Osteocyte (in vitro differentiated cells): ENCODE results near the gene NPR2. TPM values are rescaled to one million over a fixed set of nuclear protein-coding genes. Genes with fewer than 3 reads are reported as not detected.

Experiments
- DNase-seq: peaks from one replicate; pipeline ENCODE4 v3.0.0; 2021; ENCODE audit warnings: mixed read lengths; ENCODE audit not compliant: unreplicated experiment; ENCODE audit errors: extremely low spot score
- H3K27ac Mint-ChIP-seq: one replicate; pipeline ENCODE4 v1.8.0; 2021; ENCODE audit warnings: mild to moderate bottlenecking, mixed read lengths; ENCODE audit not compliant: unreplicated experiment
- H3K27me3 Mint-ChIP-seq: one replicate; pipeline ENCODE4 v1.8.0; 2021; ENCODE audit warnings: mixed read lengths; ENCODE audit not compliant: unreplicated experiment
- H3K36me3 Mint-ChIP-seq: one replicate; pipeline ENCODE4 v1.8.0; 2021; ENCODE audit warnings: mixed read lengths; ENCODE audit not compliant: unreplicated experiment
- H3K4me1 Mint-ChIP-seq: one replicate; pipeline ENCODE4 v1.8.0; 2021; ENCODE audit warnings: mixed read lengths; ENCODE audit not compliant: unreplicated experiment
- H3K4me3 Mint-ChIP-seq: one replicate; pipeline ENCODE4 v1.8.0; 2021; ENCODE audit warnings: mild to moderate bottlenecking, moderate library complexity, mixed read lengths; ENCODE audit not compliant: unreplicated experiment
- H3K9me3 Mint-ChIP-seq: one replicate; pipeline ENCODE4 v1.8.0; 2021; ENCODE audit warnings: mixed read lengths; ENCODE audit not compliant: unreplicated experiment
- CTCF ChIP-seq: fragments of 200-600 bp; sonication (generic); IDR thresholded peaks from 2 replicates; pipeline ENCODE4 v1.5.0; 2021; ENCODE audit warnings: antibody characterized with exemption, mild to moderate bottlenecking, moderate library complexity
- long read RNA-seq: library from polyadenylated mRNA; unstranded; transcript quantifications from one replicate; pipeline ENCODE4 v2.0.0, GENCODE V29; 2021
- total RNA-seq: library from RNA; stranded (reverse); gene quantifications from 2 replicates; pipeline ENCODE4 v1.2.1, GENCODE V29; 2021

The NPR2 gene
- 26.8 and 28.1 TPM in 2 replicates for total RNA-seq
- long read RNA-seq, partial matches to known transcripts: 5 of 8 reads
- long read RNA-seq, other reads (novel, unspliced or antisense): 3 of 8 reads

GRCh38 chr9:35791297-35791921, at the start of gene NPR2:
NPR2 (plus strand) TSS chr9:35791591; CDS start chr9:35792409, 818 bp downstream.
- no peak for DNase-seq
- no peaks in the 10 kb centered on the region for H3K9me3 Mint-ChIP-seq
- peaks cover under 1% of the 10 kb centered on the region for H3K27me3 Mint-ChIP-seq
- H3K4me3 Mint-ChIP-seq: peak within 1 kb of the TSS; percentile 72
- H3K4me1 Mint-ChIP-seq: peaks cover 37% of the 10 kb centered on the region
- no peak for TF ChIP-seq CTCF
- H3K36me3 Mint-ChIP-seq: peaks cover 2% of the 10 kb centered on the region
- peak within 1 kb of the TSS; percentile 73 for H3K27ac Mint-ChIP-seq

- peaks cover 55% of the 10 kb centered on the region for H3K36me3 Mint-ChIP-seq
- peaks cover 18% of the 10 kb centered on the region for H3K4me1 Mint-ChIP-seq
- no peak for DNase-seq
- H3K27ac Mint-ChIP-seq: no peak overlapping the region
- no peak overlapping the region for H3K4me3 Mint-ChIP-seq
- H3K9me3 Mint-ChIP-seq: no peaks in the 10 kb centered on the region
- TF ChIP-seq CTCF: no peak
- no peaks in the 10 kb centered on the region for H3K27me3 Mint-ChIP-seq
Measured at GRCh38 chr9:35741740-35742139, 49.7 kb upstream of the NPR2 start.

- H3K9me3 Mint-ChIP-seq: no peaks in the 10 kb centered on the region
- no peak for DNase-seq
- H3K36me3 Mint-ChIP-seq: peaks cover 42% of the 10 kb centered on the region
- no peak overlapping the region for H3K4me3 Mint-ChIP-seq
- H3K4me1 Mint-ChIP-seq: peaks cover 30% of the 10 kb centered on the region
- H3K27ac Mint-ChIP-seq: no peak overlapping the region
- no peak for TF ChIP-seq CTCF
- H3K27me3 Mint-ChIP-seq: no peaks in the 10 kb centered on the region
Measured at GRCh38 chr9:35743452-35743851, 47.9 kb upstream of the NPR2 start.

- Mint-ChIP-seq H3K4me3 (no peak overlapping the region), H3K27me3 (no peaks in the 10 kb centered on the region), H3K4me1 (peaks cover 30% of the 10 kb centered on the region), H3K36me3 (peaks cover 36% of the 10 kb centered on the region), H3K9me3 (no peaks in the 10 kb centered on the region), H3K27ac (no peak overlapping the region)
- TF ChIP-seq CTCF: no peak
- DNase-seq: no peak
Measured at GRCh38 chr9:35743880-35744518, 47.4 kb upstream of the NPR2 start.

GRCh38 chr9:35745569-35745968, 45.8 kb upstream of the NPR2 start:
- peak overlapping the region; percentile 90 for H3K4me3 Mint-ChIP-seq
- H3K9me3 Mint-ChIP-seq: no peaks in the 10 kb centered on the region
- TF ChIP-seq CTCF: no peak
- H3K4me1 Mint-ChIP-seq: peaks cover 41% of the 10 kb centered on the region
- DNase-seq: no peak
- no peaks in the 10 kb centered on the region for H3K27me3 Mint-ChIP-seq
- H3K36me3 Mint-ChIP-seq: peaks cover 31% of the 10 kb centered on the region
- H3K27ac Mint-ChIP-seq: no peak overlapping the region
